CD4-positive, alpha-beta T cell treated with Interleukin-6 for 4 hours (primary cell): ENCODE measurements around the gene RIC8B.

Experiments used
- DNase-seq: peaks from one replicate; pipeline ENCODE4 v3.0.0-alpha.2; 2020; ENCODE audit warnings: mixed read lengths

RIC8B gene

GRCh38 chr12:106814714-106815113 lies 40.2 kb downstream of the RIC8B start:
- DNase-seq: no peak

- DNase-seq: no peak
These were observed 41.3 kb downstream of the RIC8B start for GRCh38 chr12:106815741-106816140.

- DNase-seq: no peak
These were observed 41.7 kb downstream of the RIC8B start for GRCh38 chr12:106816231-106816630.

GRCh38 chr12:106819991-106820390 lies 45.5 kb downstream of the RIC8B start:
- DNase-seq: no peak

- no peak for DNase-seq
These were observed 57.2 kb downstream of the RIC8B start for GRCh38 chr12:106831699-106832098.

- DNase-seq: no peak
These were observed 63.3 kb downstream of the RIC8B start for GRCh38 chr12:106837782-106838181.

GRCh38 chr12:106839333-106839732 lies 64.9 kb downstream of the RIC8B start:
- DNase-seq: no peak

- no peak for DNase-seq
These were observed 65.8 kb downstream of the RIC8B start for GRCh38 chr12:106840243-106840642.

- peak; percentile 56 for DNase-seq
These were observed 67.2 kb downstream of the RIC8B start for GRCh38 chr12:106841510-106842302.

- DNase-seq: no peak
These were observed 71.4 kb downstream of the RIC8B start for GRCh38 chr12:106845902-106846301.

- DNase-seq: no peak
These were observed 73.4 kb downstream of the RIC8B start for GRCh38 chr12:106847861-106848260.

GRCh38 chr12:106851306-106851705 lies 76.8 kb downstream of the RIC8B start:
- DNase-seq: no peak

GRCh38 chr12:106854723-106855122 lies 80.2 kb downstream of the RIC8B start:
- DNase-seq: no peak

- DNase-seq: no peak
These were observed 80.8 kb downstream of the RIC8B start for GRCh38 chr12:106855221-106855758.

- DNase-seq: no peak
These were observed 87.8 kb downstream of the RIC8B start for GRCh38 chr12:106861984-106862916.

- no peak for DNase-seq
These were observed 88.7 kb downstream of the RIC8B start for GRCh38 chr12:106863189-106863588.

GRCh38 chr12:106865683-106866082 lies 91.2 kb downstream of the RIC8B start:
- no peak for DNase-seq

GRCh38 chr12:106866426-106867080 lies 92.1 kb downstream of the RIC8B start:
- no peak for DNase-seq

GRCh38 chr12:106867651-106868050 lies 93.2 kb downstream of the RIC8B start:
- DNase-seq: no peak

- DNase-seq: no peak
These were observed 94.7 kb downstream of the RIC8B start for GRCh38 chr12:106868982-106869700.

- DNase-seq: no peak
These were observed 95.6 kb downstream of the RIC8B start for GRCh38 chr12:106870116-106870515.

- DNase-seq: no peak
These were observed 97.0 kb downstream of the RIC8B start for GRCh38 chr12:106871477-106871876.
